NCI-H774 (cell line): ENCODE measurements around the gene TRAPPC10.

Experiments used
- DNase-seq: peaks from one replicate; lab custom pipeline; 2025; lab: John Stamatoyannopoulos, UW

The TRAPPC10 gene

GRCh38 chr21:44038063-44038462, 26.0 kb downstream of the TRAPPC10 start:
- no peak for DNase-seq

GRCh38 chr21:44039828-44040227, 27.7 kb downstream of the TRAPPC10 start:
- no peak for DNase-seq

- DNase-seq, result no peak
These were observed 31.5 kb downstream of the TRAPPC10 start for GRCh38 chr21:44043613-44044012.

- no peak for DNase-seq
These were observed 34.6 kb downstream of the TRAPPC10 start for GRCh38 chr21:44046734-44047133.

GRCh38 chr21:44047996-44048560, 36.0 kb downstream of the TRAPPC10 start:
- DNase-seq, result no peak

- DNase-seq, result no peak
These were observed 37.1 kb downstream of the TRAPPC10 start for GRCh38 chr21:44049182-44049581.

GRCh38 chr21:44049606-44050005, 37.5 kb downstream of the TRAPPC10 start:
- DNase-seq, result no peak

GRCh38 chr21:44050276-44050675, 38.2 kb downstream of the TRAPPC10 start:
- no peak for DNase-seq

- no peak for DNase-seq
These were observed 39.4 kb downstream of the TRAPPC10 start for GRCh38 chr21:44051462-44051941.

- no peak for DNase-seq
These were observed 40.1 kb downstream of the TRAPPC10 start for GRCh38 chr21:44052071-44052829.

- no peak for DNase-seq
These were observed 40.7 kb downstream of the TRAPPC10 start for GRCh38 chr21:44052830-44053226.

- DNase-seq, result no peak
These were observed 41.5 kb downstream of the TRAPPC10 start for GRCh38 chr21:44053567-44053966.

GRCh38 chr21:44054710-44055109, 42.6 kb downstream of the TRAPPC10 start:
- no peak for DNase-seq

GRCh38 chr21:44057055-44057454, 44.9 kb downstream of the TRAPPC10 start:
- no peak for DNase-seq

- no peak for DNase-seq
These were observed 46.0 kb downstream of the TRAPPC10 start for GRCh38 chr21:44057960-44058651.

- no peak for DNase-seq
These were observed 46.5 kb downstream of the TRAPPC10 start for GRCh38 chr21:44058652-44058964.

- no peak for DNase-seq
These were observed 46.9 kb downstream of the TRAPPC10 start for GRCh38 chr21:44058981-44059380.

GRCh38 chr21:44059710-44060109, 47.6 kb downstream of the TRAPPC10 start:
- no peak for DNase-seq

GRCh38 chr21:44062380-44062779, 50.3 kb downstream of the TRAPPC10 start:
- DNase-seq, result no peak

- no peak for DNase-seq
These were observed 51.2 kb downstream of the TRAPPC10 start for GRCh38 chr21:44063151-44063912.

- DNase-seq, result no peak
These were observed 52.8 kb downstream of the TRAPPC10 start for GRCh38 chr21:44064852-44065403.

GRCh38 chr21:44065428-44065827, 53.3 kb downstream of the TRAPPC10 start:
- no peak for DNase-seq
